ENCODE measurements around the gene QSOX1. TPM values are rescaled to one million over a fixed set of nuclear protein-coding genes. Genes with fewer than 3 reads are reported as not detected.
A peak's percentile ranks its signal among the peaks of the same experiment; 100 is the strongest.

QSOX1 gene
- total and polyA plus RNA-seq, 9 of the 15 experiments (the other 6 are each of a cell fraction or from before 2014, with no cell fraction given), result 4.0 to 53.1 (median 15.0) TPM

GRCh38 chr1:180156631-180157091 lies 2.0 kb downstream of the QSOX1 start (continued):
- TF ChIP-seq ZNF699 (CRISPR knock-in tag; IDR thresholded peaks at IDR 0.05; ENCODE audit: insufficient replicate concordance) (no peak), MITF (IDR thresholded peaks at IDR 0.05) (no peak), TBP (optimal IDR thresholded peaks at IDR 0.05; ENCODE audit: low read depth, low read length) (no peak), MBD1 (CRISPR knock-in tag; IDR thresholded peaks at IDR 0.05) (no peak), MTF1 (CRISPR knock-in tag; IDR thresholded peaks at IDR 0.05; ENCODE audit: borderline replicate concordance) (no peak), SAFB2 (IDR thresholded peaks at IDR 0.05; ENCODE audit: borderline replicate concordance, low read depth, low read length, severe bottlenecking) (no peak), POLR2H (tag; IDR thresholded peaks at IDR 0.05; ENCODE audit: low read depth) (no peak), ZC3H11A (IDR thresholded peaks at IDR 0.05; ENCODE audit: low read depth, low read length) (no peak), TEAD2 (tag; IDR thresholded peaks at IDR 0.05) (no peak), SRF (CRISPR knock-in tag; IDR thresholded peaks at IDR 0.05) (no peak), TFE3 (CRISPR knock-in tag; IDR thresholded peaks at IDR 0.05) (no peak), RFX7 (CRISPR knock-in tag; IDR thresholded peaks at IDR 0.05) (no peak), ZNF586 (CRISPR knock-in tag; conservative IDR thresholded peaks at IDR 0.05) (no peak), ZNF165 (CRISPR knock-in tag; IDR thresholded peaks at IDR 0.05; ENCODE audit: borderline replicate concordance) (no peak), ZBTB49 (CRISPR knock-in tag; IDR thresholded peaks at IDR 0.05; ENCODE audit: borderline replicate concordance) (no peak), MYC (IDR thresholded peaks at IDR 0.05; ENCODE audit: low read depth, low read length) (no peak), MYC (CRISPR knock-in tag; IDR thresholded peaks at IDR 0.05; ENCODE audit: borderline replicate concordance, low read depth) (no peak), TCF7 (IDR thresholded peaks at IDR 0.05; ENCODE audit: borderline replicate concordance) (no peak), BCOR (IDR thresholded peaks at IDR 0.05) (no peak), FOSL1 (tag; conservative IDR thresholded peaks at IDR 0.05) (peak; percentile 68), ZBTB17 (CRISPR knock-in tag; IDR thresholded peaks at IDR 0.05) (no peak), ARID1B (IDR thresholded peaks at IDR 0.05) (peak; percentile 87), XRCC5 (IDR thresholded peaks at IDR 0.05; ENCODE audit: low read depth, low read length) (no peak)

Measured in K562 (cell line).